MV-4-11 (cell line): ENCODE data around the gene FHOD3.

ENCODE experiments used
- DNase-seq: peaks from one replicate; lab custom pipeline; 2025; lab: John Stamatoyannopoulos, UW

Gene FHOD3

DNA sequence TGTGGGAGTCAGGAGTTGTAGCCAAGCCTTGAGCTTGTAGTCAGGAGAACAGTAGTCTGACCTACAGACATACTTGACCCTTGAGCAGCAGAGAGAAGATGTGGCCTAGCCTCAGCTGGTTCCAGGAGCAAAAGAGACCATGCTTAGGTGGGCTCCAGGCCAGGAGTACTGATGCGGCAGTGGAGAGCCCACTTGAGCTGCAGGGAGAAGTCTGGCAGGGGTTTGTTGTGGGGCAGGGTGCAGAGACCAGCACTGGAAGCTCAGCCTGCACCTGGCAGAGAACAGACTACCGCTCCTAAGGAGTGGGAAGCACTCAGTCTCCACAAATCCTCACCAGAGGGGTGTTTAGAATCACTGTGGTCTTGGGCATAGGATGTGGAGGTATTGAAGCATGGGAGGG lies 333.4 kb downstream of the FHOD3 start:
- no peak for DNase-seq

DNA sequence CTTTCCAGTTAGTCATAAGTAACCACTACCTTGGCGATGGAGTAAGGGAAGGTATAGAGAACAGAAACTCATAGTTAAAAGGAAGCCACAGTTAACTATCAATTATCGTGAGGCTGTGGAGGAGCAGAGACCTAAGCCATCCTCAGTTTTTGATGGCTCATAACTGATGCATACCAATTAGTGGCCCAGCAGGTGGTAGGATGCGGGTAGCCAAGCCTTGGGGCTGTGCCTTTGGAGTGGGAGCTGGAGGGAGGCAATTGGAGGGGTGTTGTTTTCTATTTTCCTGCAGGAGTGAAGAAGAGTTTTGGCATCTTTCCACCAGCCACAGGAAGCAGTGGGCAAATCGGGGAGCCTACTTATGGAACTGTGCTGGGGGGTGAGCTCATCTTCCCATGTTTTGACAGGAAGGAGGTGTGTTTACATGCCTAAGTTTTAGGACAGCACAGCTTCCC lies 336.5 kb downstream of the FHOD3 start:
- peak; percentile 6 for DNase-seq

DNA sequence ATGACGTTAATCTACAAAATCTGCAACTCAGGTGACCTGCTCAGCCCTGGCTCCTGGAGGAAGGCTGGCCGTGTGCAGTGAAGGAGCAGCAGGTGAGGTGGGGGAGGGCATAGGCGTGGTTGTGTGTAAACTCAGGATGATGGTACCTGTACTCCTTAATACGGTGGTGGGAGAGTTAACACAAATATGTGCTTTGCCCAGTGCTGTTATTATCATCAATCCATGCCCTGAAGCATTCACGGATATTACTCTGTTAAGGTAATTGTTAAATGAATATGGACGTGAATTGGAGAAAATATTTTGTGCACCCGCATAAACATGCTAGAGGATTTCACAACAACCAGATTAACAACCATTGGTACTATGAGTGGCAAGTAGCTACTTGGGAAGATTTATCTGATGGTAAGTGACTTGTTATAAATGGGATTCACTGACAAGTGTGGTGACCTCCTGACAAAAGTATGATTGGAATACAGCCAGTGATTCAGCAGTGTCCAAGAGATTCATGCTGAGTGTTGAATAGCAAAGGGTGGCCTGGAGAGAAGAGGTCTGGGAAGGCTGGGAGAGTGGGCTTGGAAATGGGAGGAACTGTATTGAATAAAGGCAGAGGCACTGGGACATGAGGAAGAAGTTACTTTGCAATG lies 337.2 kb downstream of the FHOD3 start:
- no peak for DNase-seq

DNA sequence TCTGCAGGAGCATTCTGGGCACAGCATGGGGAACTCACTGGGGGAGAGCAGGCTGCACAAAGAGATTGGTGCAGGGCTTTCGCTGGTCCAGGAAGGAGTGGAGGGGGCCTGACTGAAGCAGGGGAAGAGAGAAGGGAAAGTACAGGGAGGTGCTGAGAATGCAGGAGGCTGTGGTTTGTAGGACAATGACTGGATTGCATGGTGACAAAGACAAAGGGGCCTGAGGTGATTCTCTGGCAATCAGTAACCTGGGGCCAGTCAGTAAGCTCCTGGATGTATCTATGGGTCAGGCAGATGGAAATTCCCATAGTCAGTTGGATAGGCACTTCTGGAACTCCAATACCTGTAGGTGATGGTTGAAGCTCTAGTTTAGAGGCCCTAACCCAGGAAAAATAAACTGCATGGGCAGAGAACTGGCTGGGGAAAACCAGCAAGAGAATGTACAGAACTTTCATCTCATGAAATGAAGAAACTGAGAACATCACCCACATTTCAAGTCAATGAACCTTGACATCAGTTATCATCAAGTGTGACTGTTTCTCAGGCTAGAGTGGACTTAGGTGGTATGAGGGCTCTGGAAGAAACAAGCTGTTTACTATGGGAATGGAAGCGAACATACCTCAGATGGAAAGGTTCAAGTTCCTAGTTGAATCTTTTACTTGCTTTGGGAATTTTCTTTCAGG lies 338.0 kb downstream of the FHOD3 start:
- no peak for DNase-seq

DNA sequence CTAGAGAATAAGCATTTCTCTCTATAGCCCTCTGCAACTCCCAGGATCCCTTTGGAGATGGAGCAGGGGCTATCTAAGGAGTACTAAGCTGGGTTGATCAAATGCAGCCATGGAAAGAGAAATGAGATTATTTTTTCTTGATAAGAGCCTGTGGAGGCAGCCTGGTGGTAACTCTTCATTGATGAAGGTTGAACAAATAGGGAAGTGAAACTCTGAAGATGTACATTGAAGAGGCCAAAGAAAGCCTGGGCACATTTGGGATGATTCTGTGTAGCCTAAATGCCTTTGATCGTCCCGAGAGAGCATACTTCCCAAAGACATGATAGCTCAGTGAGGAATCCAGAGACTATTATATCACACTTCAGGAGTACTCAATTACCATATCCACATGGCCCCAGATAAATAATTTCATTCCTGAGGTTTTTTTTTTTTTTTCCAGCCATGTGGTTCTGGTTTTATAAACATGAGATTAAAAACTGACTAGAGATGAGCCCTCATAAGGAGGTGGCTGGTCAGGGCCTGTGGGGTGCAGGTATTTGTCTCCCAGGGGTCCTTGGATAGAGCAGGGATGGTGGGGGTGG lies 338.8 kb downstream of the FHOD3 start:
- peak; percentile 54 for DNase-seq

DNA sequence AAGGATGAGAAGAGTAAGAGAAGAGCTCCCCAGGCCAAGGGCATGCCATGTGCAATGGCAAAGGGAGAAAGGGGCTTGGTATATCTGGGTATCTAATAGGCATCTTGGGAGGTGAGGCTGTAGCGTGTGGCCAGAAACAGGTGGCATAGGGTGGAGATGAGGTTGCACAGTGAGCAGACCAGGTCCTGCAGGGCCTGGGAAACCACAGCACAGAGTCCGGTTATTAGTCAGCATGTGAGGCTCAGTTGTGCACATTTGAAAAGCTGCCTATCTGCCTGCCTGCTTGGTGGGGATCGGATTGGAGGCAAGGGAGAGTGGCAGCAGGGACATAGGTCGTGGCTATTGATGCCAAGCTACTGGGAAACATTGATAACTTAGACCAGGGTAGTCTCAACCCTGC lies 340.7 kb downstream of the FHOD3 start:
- DNase-seq: no peak

DNA sequence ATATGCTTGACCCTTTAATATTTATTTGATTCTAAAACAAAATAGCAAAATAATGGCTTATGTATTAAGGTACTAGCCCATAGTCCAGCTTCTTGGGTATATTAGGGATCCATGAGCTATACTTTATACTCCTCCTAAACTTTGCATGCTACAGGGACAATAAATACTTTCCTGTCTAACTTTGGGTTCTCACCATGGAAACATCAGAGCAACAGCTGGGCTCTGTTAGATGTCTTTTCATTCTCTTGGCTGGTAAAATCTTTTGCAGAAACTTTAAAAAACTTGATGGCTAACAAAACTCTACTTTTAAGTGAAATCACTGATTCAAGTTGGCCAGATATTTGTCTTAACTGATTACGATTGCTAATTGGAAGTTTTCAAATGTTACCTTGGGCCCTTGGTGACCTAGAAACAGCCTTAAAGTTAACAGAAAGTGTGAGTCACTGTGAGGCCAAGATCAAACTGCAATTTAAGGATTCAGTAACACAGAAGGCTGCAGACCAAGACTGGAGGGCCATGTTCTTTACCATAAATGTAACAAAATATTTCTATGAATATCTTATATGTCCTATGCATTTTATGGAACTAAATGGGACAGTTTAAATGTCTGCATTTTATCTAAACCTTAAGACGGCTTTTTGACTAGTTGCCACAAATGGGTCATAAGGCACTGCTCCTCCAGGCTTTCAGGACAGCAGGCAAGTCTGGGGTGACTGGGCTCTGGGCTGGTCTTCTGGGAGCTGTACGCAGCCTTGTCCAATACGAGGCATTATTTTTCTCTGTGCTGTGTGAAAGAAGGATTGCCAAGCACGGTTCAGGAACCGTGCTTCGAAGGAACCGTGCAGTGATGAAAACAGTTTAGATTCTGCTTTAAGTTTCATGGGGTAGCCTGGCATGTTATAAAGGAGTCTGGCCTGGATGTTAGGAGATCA lies 342.8 kb downstream of the FHOD3 start:
- DNase-seq: no peak

DNA sequence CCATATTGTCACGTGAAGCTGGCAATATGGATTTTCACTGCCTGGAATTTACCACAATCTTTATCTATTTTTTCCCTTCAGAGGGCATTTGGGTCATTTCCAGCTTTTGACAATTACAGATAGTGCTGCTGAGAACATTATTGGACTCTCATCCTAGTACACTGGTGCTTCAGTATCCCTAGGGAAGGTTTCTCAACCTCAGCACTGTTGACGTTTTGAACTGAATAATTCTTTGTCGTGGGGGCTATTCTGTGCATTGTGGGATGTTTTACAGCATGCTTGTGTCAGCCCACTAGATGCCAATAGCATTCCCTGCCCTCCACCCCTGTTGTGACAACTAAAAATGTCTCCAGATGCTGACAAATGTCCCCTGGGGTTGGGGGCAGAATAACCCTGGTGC lies 345.5 kb downstream of the FHOD3 start:
- no peak for DNase-seq

DNA sequence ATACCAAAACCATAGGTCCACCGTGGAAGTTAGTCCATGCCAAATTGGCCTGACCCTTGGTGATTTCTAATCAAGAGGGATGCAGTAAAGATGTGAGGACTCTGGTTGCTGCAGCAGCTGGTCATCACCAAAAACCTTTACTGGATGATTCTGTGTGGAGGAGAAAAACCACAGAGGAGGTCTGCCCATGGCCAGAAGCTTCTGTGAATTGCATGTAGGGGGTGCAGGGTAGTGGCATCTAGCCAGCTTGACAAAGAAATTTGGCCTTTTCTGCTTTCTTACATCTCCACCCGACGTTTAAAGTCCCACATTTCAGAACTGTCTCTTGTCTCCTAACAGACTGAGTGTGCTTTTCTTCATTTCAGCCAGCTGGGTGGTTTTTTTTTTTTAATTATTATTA lies 351.3 kb downstream of the FHOD3 start:
- no peak for DNase-seq

DNA sequence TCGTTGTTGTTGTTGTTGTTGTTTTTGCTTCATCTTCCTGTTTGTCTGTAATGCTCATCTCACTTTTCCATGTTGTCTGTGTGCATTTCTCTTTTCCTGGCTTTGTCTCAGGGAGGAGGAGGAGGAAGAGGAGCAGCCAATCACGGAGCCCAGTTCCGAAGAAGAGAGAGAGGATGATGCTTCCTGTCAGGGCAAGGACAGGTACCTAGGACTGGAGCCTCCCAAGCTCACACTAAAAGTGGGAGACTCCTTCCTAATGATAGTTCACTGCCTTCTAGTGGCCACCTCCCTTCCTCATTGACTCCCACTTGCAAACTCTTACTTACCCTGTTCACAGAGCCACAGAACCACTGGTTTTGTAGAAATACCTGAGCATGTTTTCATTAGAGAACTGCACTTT lies 351.7 kb downstream of the FHOD3 start:
- DNase-seq: no peak

DNA sequence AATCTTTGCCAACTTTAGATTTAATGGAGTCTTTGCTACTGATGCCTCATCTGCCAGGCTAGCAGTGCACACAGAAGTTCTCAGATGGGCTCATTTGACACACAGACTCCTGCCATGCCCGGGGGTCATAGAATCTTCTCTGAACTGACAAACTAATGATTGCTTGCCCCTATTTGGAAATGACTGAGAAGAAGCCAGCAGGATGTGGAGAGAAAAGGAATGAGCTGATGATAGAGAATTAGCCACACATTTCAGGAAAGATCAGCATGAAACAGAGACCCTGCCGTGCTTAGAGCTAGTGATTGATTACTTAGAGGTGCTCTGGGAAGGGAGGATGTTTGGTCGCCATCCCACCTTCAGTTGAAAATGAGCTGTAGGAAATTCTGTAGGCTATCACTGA lies 352.8 kb downstream of the FHOD3 start:
- DNase-seq: no peak

DNA sequence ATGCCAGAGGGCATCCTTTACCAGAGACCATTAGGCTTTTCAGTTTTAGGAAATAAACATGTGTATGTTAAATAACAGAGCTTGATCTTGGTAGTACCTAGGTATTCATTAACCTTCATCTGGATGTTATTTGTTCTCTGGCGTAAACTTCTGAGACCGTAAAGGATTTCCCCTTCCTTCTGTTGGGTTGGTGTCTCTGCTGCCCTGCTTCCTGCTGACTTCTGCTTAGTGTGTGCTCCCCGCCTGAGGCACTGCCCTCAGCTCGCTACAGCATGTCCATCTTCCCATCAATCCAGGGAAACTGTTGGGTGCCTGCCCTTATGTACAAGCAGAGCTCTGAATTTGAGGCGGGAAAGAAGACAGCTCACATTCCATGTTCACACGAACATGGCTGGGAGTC lies 353.4 kb downstream of the FHOD3 start:
- no peak for DNase-seq

DNA sequence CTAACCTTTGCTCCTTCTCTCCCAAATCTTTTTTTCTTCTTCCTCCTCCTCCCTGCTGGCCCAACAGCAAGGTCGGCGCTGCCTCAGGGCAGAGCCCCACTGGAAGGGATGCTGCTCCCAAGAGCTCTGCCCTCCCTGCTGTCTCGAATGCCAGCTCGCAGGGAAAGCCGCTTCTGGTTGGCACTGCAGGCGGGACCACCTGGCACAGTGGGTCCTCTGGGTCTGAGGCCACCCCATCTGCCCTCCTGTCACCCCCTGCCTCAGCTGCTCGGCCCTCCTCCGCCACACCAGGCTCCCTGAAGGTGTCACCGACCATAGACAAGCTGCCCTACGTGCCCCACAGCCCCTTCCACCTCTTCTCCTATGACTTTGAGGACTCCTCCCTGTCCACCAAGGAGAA lies 355.0 kb downstream of the FHOD3 start:
- DNase-seq: no peak

DNA sequence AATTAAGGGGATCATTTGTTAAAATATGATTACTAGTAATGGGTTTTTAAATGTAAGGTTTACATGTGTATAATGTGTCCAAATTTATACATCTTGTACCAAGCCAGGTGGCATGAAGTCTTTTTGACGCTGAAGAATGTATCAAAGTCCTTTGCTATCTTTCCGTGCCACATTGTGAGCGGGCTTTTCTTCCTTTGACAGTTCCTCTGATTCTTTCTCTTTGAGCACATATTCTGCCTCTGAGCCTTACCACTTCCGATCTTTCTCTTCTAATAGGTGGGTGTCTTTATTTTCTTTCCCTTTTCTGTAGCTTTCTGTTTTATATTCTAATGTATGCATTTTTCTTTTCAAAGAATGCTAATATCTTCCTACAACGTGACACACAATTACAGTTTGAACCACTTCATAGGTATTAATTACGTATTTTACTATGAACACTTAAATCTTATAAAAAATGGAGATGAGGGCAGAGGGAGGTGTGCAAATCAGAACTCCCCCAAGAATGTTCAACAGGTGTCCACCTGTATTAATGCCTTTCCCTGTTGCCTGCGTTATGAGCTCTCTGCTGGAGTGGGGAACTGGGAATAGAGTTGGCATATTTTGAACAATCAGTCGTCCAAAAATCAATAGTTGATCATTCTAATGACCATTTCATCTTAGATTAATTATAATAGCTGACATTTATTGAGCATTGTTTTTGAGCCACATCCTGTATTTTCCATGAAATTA lies 355.8 kb downstream of the FHOD3 start:
- no peak for DNase-seq

DNA sequence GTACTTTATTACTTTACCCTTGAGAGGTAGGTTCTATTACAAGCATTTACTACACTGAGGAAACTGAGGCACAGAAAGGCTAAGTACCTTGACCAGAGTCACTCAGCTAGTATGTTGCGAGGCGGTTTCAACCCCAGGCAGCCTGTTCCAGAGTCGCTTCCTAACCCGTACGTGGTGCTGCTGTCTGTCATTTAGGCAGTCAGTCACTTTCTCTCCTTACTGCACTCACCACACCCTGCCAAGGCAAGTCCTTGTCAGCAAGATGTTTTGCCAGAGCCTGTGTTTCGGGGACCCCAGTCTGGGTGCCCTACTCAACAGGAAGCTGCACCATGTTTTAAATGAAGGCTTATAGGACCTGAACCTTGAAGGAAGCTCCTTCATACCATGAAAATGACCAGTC lies 356.4 kb downstream of the FHOD3 start:
- no peak for DNase-seq

DNA sequence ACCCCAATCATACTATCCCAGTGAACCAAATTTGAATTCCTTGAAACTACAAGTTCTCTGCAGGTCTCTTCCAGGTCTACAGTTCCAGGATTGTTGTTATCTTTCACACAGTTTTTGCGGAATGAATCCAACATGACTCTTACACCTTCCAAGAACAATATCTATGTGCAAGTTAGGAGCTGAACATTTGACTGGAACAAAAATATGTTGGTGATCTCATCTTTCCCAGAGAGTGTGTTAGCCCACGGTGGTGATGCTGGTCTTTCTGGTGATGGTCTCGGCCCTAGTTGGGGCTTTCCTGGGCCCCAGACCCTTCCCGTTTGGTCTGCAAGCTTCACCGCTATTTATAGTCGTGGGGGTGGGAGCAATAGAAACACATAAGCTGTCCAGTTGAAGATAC lies 357.6 kb downstream of the FHOD3 start:
- DNase-seq: no peak

DNA sequence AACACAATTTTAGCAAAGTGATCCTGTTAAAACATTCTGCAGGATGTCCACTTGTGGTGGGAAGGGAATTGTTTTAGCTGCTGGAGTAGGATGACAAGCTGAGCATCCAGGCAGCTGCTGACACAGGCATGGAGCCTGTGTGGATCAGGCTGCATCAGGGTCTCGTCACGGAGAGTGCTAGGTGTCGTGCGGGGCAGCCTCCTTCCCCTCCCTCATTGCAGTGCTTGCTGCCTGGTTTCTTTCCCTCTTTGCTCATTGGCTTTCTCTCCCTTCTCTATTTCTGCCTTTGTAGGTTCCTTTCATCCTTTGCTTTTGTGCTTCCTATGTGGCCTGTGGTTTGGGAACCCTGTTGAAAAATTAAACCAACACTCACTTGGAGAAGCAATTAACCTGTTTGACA lies 358.4 kb downstream of the FHOD3 start:
- DNase-seq: no peak

DNA sequence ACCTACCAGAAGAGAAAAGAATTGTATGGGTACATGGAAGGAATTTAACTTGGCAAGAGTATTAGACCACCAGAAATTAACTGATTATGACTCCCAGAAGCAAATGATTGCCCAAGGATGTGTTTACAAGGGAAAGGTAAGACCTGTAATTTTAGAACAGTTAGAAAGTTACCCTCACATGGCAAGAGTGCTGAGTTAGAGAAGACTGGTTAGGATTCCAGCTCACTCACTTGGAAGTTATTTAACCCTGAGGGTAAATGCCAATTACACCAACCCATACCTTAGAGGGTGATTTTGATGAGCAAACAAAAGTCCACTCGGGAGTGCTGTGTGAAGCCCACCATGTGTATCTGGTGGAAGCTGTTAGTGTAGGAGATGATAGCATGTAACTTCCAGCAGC lies 361.1 kb downstream of the FHOD3 start:
- DNase-seq: no peak

DNA sequence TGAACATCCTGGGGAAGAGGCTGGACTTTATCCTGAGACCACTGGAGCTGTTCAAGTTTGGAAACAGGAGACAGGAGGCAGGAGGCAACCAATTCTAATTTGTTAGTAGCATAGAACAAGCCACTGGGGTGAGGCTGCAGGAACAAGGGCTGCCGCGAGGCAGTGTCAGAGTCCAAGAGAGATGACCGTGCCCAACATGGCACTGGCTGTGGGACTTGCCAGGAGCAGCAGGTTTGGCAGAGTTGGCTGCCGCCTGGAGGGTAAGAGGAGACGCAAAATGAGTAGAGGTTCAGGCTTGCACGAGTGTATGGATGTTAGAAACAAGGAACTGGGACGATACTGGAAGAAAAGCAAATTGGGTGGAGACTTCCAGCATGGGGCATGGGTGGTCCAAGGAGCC lies 362.8 kb downstream of the FHOD3 start:
- DNase-seq: no peak

DNA sequence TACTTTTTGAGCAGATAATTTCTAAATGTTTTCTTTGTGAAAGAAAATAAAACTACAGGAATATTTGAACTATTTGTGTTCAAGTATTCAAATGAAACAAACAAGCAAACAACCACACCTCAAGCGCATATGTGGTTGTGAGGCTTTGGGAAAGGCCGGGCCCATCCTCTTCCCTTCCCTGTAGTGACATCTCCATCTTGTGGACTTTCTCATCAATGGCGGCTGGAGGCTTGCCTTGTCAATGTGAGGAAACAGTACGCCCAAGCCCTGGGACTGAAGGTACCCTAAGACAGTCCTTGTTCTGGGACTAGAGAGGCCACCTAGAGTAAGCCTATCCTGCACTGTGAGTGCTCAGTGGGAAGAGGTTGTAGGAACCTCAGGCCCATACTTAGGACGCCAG lies 364.5 kb downstream of the FHOD3 start:
- peak; percentile 8 for DNase-seq

DNA sequence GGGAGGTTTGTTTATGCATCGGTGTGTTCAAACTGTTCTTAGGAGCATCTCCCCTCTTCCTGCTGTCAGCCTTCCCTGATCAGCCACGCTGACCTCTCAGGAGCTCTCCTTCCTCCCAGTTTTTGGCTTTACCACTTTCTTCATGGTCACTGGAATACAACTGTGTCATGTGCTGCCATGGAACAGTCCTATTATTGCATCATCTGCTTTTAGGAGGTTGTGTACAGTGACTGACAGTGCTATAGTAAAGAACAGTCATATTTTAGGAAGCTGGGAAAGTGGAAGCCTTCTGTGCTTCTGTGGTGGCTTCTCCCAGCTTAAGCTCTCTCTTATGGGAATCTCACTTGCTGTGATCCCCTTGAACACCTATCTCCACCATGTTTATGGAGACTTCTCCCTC lies 365.8 kb downstream of the FHOD3 start:
- peak; percentile 12 for DNase-seq

DNA sequence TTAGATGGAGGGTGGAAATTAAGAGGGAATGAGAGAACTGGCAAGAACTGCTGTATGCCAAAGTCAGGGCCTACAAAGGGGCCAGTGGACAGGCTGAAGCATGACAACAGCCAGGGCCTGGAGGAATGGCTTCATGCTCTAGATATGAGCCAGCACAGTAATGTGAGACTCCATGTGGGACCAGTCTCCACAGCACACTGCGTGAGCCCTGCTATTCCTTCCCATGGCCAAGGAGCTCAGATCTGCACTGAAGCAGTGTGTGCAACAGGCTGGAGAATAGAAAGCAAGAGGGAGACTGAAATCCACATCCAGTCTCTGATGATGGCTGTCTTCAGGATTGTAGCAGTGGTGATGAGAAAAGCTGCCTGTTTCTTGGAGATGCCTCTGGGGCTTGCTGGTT lies 368.4 kb downstream of the FHOD3 start:
- DNase-seq: no peak
